Measurements from ENCODE around the gene SLC4A11. TPM values are rescaled to one million over a fixed set of nuclear protein-coding genes. Genes with fewer than 3 reads are reported as not detected.
A peak's percentile ranks its signal among the peaks of the same experiment; 100 is the strongest.

Gene SLC4A11
- total and polyA plus RNA-seq, 10 of the 15 experiments (the other 5 are each of a cell fraction or from before 2014, with no cell fraction given) = 0.07 to 2.3 (median 1.1) TPM

GRCh38 chr20:3209257-3209945 is 29.6 kb downstream of the SLC4A11 start, which contains the start of gene ITPA (continued):
- TF ChIP-seq MAX (IDR thresholded peaks at IDR 0.05; ENCODE audit: low read depth, low read length) = peak; percentile 87
- TF ChIP-seq PRDM15 (CRISPR knock-in tag; IDR thresholded peaks at IDR 0.05) = no peak
- no peak for TF ChIP-seq TARDBP (IDR thresholded peaks at IDR 0.05; ENCODE audit: borderline replicate concordance)
- no peak for TF ChIP-seq HSF1 (IDR thresholded peaks at IDR 0.05; ENCODE audit: low read depth, low read length)
- TF ChIP-seq ZNF687 (IDR thresholded peaks at IDR 0.05) = 0 out of 2 replicates have a peak, but pooled peaks have one; percentile 33
- TF ChIP-seq ZBTB33 (IDR thresholded peaks at IDR 0.05) = no peak
- TF ChIP-seq MEF2B (IDR thresholded peaks at IDR 0.05; ENCODE audit: partially characterized antibody, poor library complexity, severe bottlenecking) = peak; percentile 57
- TF ChIP-seq BHLHE40 (IDR thresholded peaks at IDR 0.05; ENCODE audit: borderline replicate concordance in 1 of 2, low read depth in 2 of 2, low read length in 1 of 2) = 0 out of 4 replicates have a peak, but pooled peaks of 1 of the 2 experiments have one; percentile 13
- peak; percentile 78 for TF ChIP-seq HDGF (IDR thresholded peaks at IDR 0.05)
- TF ChIP-seq NFYA (IDR thresholded peaks at IDR 0.05; ENCODE audit: borderline replicate concordance, low read depth, low read length) = no peak
- no peak for TF ChIP-seq IRF4 (IDR thresholded peaks at IDR 0.05; ENCODE audit: low read depth, low read length)
- TF ChIP-seq SREBF1 (IDR thresholded peaks at IDR 0.05; ENCODE audit: low read length) = no peak
- TF ChIP-seq PKNOX1 (IDR thresholded peaks at IDR 0.05) = 0 out of 2 replicates have a peak, but pooled peaks have one; percentile 26
- no peak for TF ChIP-seq SPI1 (IDR thresholded peaks at IDR 0.05; ENCODE audit: borderline replicate concordance, insufficient read depth, low read depth, low read length)
- TF ChIP-seq RFX5 (IDR thresholded peaks at IDR 0.05; ENCODE audit: low read depth, low read length) = peak; percentile 55; the same call in 1 of the 2 replicates
- no peak for TF ChIP-seq FOXM1 (IDR thresholded peaks at IDR 0.05; ENCODE audit: low read depth, low read length)

All from GM12878 (cell line).